HG03460 (cell line): Measurements from ENCODE around the gene RXRA.

ENCODE experiments used
- ATAC-seq: cut with Tn5 transposase; IDR thresholded peaks from one replicate; pipeline ENCODE4 v1.9.1; 2021; ENCODE audit not compliant: unreplicated experiment

Gene RXRA

DNA sequence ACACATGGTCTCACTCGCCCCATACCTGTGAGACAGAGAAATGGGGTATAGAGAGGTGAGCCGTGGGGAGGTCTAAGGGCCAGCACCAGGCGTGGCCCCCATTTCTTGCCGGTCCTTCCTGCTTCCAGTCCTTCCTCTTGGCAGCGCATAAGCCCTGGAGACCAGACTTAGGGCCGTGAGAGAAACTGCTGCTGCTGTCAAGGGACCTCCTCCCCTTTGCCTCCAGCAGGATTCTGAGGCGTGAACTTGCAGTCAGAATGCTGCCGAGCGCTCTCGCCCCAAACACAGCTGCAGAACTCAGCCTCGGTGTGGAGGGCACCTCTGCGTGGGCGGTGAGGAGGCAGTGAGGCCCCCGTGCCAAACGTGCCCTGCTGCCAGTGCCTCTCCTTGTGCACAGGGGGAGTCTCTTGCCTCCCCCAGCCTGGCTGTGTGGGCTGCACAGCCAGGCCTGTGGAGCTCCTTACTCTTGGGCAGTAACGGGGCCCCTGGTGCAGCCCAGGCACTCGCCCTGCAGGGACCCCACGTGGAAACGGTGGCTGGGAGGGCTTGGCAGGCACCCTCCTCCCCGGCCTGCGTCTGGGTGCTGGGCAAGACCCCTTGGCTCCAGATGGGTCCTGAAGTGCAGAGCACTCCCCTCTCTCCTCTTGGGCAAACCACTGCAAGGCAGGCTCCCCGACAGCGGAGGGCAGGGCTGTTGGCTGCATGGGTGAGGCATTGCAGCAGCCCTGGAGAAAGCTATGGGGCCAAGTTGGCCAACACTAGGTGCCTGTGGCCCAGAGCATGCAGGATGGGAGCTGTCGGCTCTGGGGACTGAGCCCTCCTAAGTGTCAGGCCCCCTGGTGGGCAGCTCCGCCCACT lies 85.4 kb downstream of the RXRA start:
- no peak for ATAC-seq

DNA sequence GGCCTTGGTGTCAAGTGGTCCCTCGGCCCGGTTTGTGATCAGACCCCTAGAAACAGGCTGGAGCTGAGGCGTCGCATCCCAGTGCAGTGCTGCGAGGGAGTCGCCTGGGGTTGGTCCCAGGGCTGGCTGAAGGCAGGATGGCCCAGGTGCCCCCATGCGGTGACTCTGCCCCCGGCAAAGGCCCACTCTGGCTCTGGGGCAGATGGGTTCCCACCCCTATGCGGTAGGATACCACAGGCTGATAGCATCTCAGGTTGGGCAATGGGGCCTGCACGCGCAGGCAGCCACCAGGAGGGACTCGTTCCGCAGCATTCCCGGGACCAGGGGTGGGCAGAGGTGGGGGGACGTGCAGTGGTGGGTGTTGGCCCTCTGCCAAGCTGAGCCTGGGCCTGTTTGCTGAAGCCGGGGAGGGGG lies 86.0 kb downstream of the RXRA start:
- ATAC-seq, result no peak

- no peak for ATAC-seq
These were observed 87.0 kb downstream of the RXRA start for GRCh38 chr9:134413112-134413715.

DNA sequence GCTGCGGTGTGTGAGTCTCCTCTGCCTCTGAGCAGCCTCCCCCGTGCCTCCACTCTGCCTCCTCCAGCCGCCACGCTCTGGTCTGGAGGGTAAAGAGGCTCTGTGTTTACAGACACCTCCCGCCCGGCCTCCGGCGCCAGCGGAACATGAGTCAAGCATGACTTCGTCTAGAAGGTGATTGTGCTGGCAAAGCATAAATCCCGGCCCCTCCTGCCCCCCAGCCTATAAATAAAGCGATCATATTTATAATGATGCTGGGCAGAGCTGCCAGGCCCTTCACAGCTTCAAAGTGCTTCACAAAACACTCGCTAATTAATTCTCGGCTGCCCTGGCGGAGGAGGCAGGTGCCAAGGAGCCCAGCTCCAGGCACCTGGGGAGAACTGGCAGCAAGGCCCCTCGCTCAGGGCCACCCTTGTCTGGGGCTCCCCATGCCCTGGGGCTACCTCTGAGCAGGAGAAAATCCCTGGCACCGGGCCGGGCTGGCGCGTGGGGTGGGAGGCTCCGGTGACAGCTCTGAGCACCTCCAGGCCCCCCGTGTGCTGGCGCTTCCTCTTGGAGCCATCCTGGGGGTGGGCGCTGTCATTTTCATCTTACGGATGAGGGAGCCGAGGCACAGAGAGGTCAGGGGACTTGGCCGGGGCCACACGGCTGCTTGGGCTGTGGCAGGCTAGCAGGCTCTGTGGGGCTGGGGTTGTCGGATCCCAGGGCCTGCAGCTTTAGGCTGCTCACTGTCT lies 87.8 kb downstream of the RXRA start:
- no peak for ATAC-seq

DNA sequence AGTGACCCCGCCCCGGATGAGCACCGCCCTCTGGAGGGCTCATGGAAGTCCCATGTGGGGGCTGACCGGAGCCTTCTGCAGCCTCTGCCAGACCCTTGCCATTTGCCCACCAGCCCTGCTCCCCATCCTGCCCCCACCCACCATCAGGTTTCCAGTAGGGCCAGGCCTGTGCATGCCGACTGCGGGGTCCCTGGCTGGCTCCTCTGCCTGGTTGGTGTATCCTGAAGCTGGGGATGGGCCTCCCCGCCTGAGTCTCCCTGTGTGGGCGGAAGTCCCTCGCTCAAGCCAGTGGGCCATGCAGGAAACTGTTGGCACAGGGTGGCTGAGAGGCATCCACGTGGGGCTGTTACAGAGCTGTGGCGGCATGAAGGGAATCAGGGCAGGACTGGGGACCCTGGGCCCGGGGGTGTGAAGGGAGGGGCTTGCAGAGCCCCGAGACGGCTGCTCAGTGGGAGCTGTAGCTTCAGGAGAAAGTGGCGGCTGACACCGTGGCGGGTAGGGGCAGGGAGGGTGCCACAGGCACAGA lies 88.7 kb downstream of the RXRA start:
- no peak for ATAC-seq

GRCh38 chr9:134416385-134417015 lies 90.2 kb downstream of the RXRA start:
- no peak for ATAC-seq

GRCh38 chr9:134418354-134418753 lies 92.1 kb downstream of the RXRA start:
- ATAC-seq, result no peak

DNA sequence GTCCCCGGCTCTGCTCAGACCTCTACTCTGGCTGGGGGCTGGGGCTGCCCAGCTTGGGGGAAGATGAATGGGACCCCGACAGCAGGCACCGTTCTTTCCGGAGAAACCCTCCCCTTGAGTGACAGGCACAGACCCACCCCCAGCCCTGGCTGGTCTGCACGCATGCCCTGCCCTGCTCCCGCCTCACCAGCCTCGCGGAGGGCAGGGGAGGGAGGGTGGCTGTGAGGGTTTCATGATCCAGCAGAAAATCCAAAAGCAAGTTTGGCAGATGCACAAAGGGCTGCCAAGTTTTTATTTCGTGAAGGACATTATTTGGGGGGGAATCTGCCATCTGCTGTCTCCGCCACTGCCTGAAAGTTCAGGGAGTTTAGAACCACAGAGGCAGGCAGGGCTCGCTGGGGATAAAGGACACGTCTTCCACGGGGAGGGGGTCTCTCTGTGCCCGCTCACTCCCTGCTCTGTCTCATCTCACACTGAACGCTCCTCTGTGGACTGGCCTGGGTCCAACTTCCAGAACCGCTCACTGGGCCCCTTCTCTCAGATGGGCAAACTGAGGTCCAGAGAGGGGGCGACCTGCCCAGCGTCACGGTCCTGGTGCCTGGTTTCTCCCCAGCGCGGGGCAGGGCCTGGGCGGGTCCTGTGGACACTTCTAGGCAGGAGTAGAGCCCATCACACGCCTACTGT lies 92.9 kb downstream of the RXRA start:
- ATAC-seq, result no peak

- ATAC-seq, result no peak
These were observed 93.4 kb downstream of the RXRA start for GRCh38 chr9:134419684-134420076.

DNA sequence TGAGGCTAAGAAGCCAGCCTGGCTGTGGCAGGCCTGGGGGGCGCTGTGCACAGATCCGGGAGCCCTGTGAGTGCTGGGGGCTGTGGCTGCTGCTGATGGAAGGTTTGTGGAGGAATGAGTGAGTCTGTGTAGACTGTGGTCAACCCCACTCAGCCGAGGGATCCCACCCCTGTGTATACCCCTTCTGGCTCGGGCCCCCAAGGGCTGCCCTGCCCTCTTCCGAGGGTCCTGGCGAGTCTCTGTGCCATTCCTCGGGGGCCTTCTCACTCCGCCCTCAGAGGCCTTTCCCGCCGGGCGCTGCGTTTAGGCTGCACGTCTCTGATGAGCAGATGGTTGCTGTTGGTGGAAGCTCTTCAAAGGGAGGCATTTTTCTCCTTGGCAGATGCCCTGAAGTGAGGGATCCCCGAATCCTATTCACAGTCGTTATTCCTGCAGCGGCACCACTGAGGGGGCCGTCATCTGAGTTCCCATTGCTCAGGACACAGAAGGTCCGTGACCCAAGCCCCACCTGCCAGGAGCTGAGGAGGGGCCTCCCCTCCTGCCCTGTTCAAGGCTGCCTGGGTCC lies 94.1 kb downstream of the RXRA start:
- ATAC-seq, result no peak

DNA sequence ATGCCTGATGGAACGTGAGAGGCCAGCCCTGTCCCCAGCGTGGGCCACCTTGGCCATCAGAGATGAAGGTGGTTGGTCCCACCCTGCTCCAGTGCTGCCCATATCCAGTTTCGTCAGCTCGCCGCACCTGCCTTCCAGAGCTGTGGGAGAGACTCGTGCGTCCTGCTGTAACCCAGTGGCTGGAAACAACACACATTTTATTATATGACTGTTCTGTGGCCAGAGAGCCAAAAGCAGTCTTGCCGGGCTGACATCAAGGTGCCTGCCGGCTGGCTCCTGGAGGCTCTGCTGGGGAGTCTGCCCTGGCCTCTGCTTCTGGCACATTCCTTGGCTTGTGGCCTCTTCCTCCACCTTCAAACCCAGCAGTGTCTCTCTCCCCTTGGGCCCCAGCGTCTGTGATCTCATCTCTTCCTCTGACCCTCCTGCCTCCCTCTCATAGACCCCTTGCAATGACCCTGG lies 94.7 kb downstream of the RXRA start:
- no peak for ATAC-seq

DNA sequence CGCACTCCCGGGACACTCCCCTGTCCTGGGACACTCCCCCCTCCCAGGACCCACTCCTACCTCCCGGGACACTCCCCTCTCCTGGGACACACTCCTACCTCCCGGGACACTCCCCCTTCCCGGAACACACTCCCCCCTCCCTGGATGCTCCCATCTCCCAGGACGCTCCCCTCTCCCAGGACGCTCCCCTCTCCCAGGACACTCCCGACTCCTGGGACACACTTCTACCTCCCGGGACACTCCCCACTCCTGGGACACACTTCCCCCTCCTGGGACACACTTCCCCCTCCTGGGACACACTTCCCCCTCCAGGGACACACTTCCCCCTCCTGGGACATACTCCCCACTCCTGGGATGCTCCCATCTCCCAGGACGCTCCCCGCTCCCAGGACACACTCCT lies 95.6 kb downstream of the RXRA start:
- no peak for ATAC-seq

GRCh38 chr9:134422301-134423090 lies 96.2 kb downstream of the RXRA start:
- ATAC-seq, result no peak

DNA sequence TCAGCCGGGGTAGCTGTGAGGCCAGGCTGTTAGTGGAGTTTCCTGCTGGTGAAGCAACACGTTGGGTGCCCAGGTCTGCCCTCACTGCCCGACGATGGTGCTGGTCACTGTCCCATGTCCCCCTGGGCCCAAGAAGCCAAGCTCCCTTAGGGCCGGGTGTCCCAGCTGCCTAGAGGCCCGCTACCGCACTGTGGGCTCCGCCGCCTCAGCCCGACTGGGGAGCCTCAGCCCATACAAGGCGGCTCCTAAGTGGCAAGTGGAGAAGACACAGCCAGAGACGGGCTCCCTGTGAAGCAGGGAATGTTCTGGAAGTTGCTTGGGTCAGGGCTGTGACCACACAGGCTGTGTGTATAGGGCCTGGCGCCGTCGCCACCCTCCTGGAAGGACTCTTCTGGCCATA lies 96.9 kb downstream of the RXRA start:
- ATAC-seq, result no peak

GRCh38 chr9:134423749-134424148 lies 97.5 kb downstream of the RXRA start:
- ATAC-seq, result no peak

DNA sequence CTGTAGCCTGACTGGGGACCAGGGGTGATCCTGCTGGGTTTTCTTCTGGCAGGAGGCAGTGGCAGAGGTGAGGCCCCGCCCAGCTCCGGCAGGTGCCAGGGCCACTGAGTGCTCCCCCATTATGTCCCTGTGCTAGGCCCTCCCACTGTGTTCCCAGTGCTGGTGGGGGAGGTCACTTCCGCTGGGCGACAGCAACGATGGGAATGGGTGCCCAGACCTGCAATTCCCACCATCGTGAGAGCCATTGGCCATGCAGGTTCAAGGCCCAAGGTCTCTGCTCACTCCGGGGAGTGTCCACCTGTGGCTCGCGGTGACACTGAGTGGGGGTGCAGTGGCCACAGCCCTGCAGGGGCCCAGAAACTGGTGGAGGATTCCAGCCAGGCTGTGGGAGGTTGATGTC lies 98.6 kb downstream of the RXRA start:
- ATAC-seq, result no peak

GRCh38 chr9:134425401-134425800 lies 99.1 kb downstream of the RXRA start:
- ATAC-seq, result no peak

- ATAC-seq, result no peak
These were observed 99.6 kb downstream of the RXRA start for GRCh38 chr9:134425812-134426211.

GRCh38 chr9:134426436-134426835 lies 100.2 kb downstream of the RXRA start:
- ATAC-seq, result no peak
